ENCODE measurements around the gene RHBDF1. TPM values are rescaled to one million over a fixed set of nuclear protein-coding genes. Genes with fewer than 3 reads are reported as not detected.

Gene RHBDF1
- total RNA-seq, 1 experiment from 2014 or later = 26.3 TPM

GRCh38 chr16:56231-56927, 16.1 kb downstream of the RHBDF1 start:
- ChIA-PET CTCF (interaction anchor here (0.6 to 3.0 kb wide), 3 partner anchors 9 to 40 kb away, joined by 3 to 24 read pairs (median 5); no protein-coding TSS in a partner anchor), POLR2A (interaction anchor here (1.4 kb wide), 1 partner anchor 15 kb away, joined by 3 read pairs; no protein-coding TSS in a partner anchor)
- BruUV-seq (replicated peaks) = no TSS peak
- Mint-ChIP-seq H3K27me3 (ENCODE audit: insufficient read depth, unreplicated experiment) (no peaks in the 10 kb centered on the region), H3K4me3 (ENCODE audit: unreplicated experiment) (no peak overlapping the region), H3K4me1 (ENCODE audit: insufficient read depth, unreplicated experiment) (peaks cover 5% of the 10 kb centered on the region), H3K36me3 (ENCODE audit: insufficient read depth, unreplicated experiment) (peaks cover 36% of the 10 kb centered on the region), H3K27ac (ENCODE audit: low read depth, unreplicated experiment) (no peak overlapping the region), H3K9me3 (ENCODE audit: unreplicated experiment) (no peaks in the 10 kb centered on the region)
- TF ChIP-seq CTCF (IDR thresholded peaks at IDR 0.05; ENCODE audit: unreplicated experiment) = no peak
- no peak for DNase-seq (ENCODE audit: unreplicated experiment)
- intact Hi-C loops (cut with micrococcal nuclease) = no loop called here

- Mint-ChIP-seq H3K4me3 (ENCODE audit: unreplicated experiment) (peak overlapping the region; percentile 36), H3K4me1 (ENCODE audit: insufficient read depth, unreplicated experiment) (peaks cover 5% of the 10 kb centered on the region), H3K27me3 (ENCODE audit: insufficient read depth, unreplicated experiment) (no peaks in the 10 kb centered on the region), H3K36me3 (ENCODE audit: insufficient read depth, unreplicated experiment) (peaks cover 37% of the 10 kb centered on the region), H3K27ac (ENCODE audit: low read depth, unreplicated experiment) (no peak overlapping the region), H3K9me3 (ENCODE audit: unreplicated experiment) (no peaks in the 10 kb centered on the region)
- no peak for DNase-seq (ENCODE audit: unreplicated experiment)
- ChIA-PET POLR2A (interaction anchor here (0.5 to 1.4 kb wide), 2 partner anchors 16 to 128 kb away, joined by 3 read pairs; no protein-coding TSS in a partner anchor), CTCF (interaction anchor here (0.6 to 3.0 kb wide), 3 partner anchors 10 to 41 kb away, joined by 3 to 24 read pairs (median 5); no protein-coding TSS in a partner anchor)
- TF ChIP-seq CTCF (IDR thresholded peaks at IDR 0.05; ENCODE audit: unreplicated experiment) = no peak
- no TSS peak for BruUV-seq (replicated peaks)
- intact Hi-C loops (cut with micrococcal nuclease) = no loop called here
Measured at GRCh38 chr16:55571-56136, 16.8 kb downstream of the RHBDF1 start.

GRCh38 chr16:54237-54581, 18.2 kb downstream of the RHBDF1 start:
- TF ChIP-seq CTCF (IDR thresholded peaks at IDR 0.05; ENCODE audit: unreplicated experiment) = no peak
- POLR2A ChIA-PET = interaction anchor here (0.6 to 2.0 kb wide), 6 partner anchors 9 to 23 kb away, joined by 3 to 10 read pairs (median 6); partner anchors contain the start of gene RHBDF1
- Mint-ChIP-seq H3K27ac (ENCODE audit: low read depth, unreplicated experiment) (no peak overlapping the region), H3K27me3 (ENCODE audit: insufficient read depth, unreplicated experiment) (no peaks in the 10 kb centered on the region), H3K4me3 (ENCODE audit: unreplicated experiment) (peak overlapping the region; percentile 98), H3K9me3 (ENCODE audit: unreplicated experiment) (no peaks in the 10 kb centered on the region), H3K36me3 (ENCODE audit: insufficient read depth, unreplicated experiment) (peaks cover 37% of the 10 kb centered on the region), H3K4me1 (ENCODE audit: insufficient read depth, unreplicated experiment) (peaks cover 5% of the 10 kb centered on the region)
- CTCF ChIA-PET = interaction anchor here (1.0 kb wide), 2 partner anchors 15 to 17 kb away, joined by 3 read pairs; no protein-coding TSS in a partner anchor
- intact Hi-C loops (cut with micrococcal nuclease) = no loop called here
- no TSS peak for BruUV-seq (replicated peaks)
- no peak for DNase-seq (ENCODE audit: unreplicated experiment)
